Adipose tissue (tissue), 3 donors: ENCODE results near the gene CCDC174. TPM values are rescaled to one million over a fixed set of nuclear protein-coding genes. Genes with fewer than 3 reads are reported as not detected.
"Not testable (repeated sequence)": the region's sequence is repeated elsewhere in the genome, so short reads cannot be mapped to it uniquely, and the experiment has no call there.

Experiments
- H3K27ac ChIP-seq: one replicate; pipeline ENCODE4 v1.5.1; 2013; ENCODE audit warnings: low read depth, low read length
- WGBS, 3 donors: extraction: QIAGEN DNeasy Blood & Tissue Kit; methylation state at CpG; one replicate each; pipeline ENCODE4 v1.1.7; 2013; 5-methylcytosine and 5-hydroxymethylcytosine counted together
- polyA plus RNA-seq, 3 donors: library from polyadenylated mRNA; stranded (reverse); fragments of 200-250 nt; gene quantifications; one replicate each; pipeline ENCODE4 v1.2.3, GENCODE V29; 2013
- donor health status: healthy with polysubstance abuse.
- donor health status: Bipolar disorder and iron deficiency.
- donor health status: healthy.

Gene CCDC174
- polyA plus RNA-seq, 3 donors, result 9.4 to 10.7 (median 10.3) TPM

DNA sequence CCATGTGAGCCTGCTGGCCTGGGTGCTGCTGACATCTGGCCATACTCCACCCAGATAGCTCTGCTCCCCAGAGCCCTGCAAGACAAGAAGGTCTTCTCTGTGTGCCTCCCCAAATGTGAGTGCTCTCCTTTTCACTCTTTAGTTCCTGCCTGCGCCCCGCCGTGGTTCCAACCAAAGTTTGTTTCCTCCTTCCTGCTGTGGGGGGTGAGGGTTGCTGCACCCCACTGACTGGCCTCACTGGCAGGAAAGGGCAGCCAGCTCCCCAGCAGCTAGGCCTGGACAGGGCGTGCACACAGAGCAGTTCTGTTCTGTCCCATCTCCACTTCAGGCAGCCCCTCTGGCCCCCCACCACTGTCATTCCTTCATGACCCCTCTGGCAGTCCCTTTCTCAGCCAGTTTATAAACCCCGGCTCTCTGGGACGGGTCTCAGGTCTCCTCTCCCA lies 5.4 kb upstream of the CCDC174 start:
- WGBS, 3 donors, result 72 to 89% (median 72%) methylated on average over 6 of the region's 6 CpGs
- no peak overlapping the region for H3K27ac ChIP-seq

DNA sequence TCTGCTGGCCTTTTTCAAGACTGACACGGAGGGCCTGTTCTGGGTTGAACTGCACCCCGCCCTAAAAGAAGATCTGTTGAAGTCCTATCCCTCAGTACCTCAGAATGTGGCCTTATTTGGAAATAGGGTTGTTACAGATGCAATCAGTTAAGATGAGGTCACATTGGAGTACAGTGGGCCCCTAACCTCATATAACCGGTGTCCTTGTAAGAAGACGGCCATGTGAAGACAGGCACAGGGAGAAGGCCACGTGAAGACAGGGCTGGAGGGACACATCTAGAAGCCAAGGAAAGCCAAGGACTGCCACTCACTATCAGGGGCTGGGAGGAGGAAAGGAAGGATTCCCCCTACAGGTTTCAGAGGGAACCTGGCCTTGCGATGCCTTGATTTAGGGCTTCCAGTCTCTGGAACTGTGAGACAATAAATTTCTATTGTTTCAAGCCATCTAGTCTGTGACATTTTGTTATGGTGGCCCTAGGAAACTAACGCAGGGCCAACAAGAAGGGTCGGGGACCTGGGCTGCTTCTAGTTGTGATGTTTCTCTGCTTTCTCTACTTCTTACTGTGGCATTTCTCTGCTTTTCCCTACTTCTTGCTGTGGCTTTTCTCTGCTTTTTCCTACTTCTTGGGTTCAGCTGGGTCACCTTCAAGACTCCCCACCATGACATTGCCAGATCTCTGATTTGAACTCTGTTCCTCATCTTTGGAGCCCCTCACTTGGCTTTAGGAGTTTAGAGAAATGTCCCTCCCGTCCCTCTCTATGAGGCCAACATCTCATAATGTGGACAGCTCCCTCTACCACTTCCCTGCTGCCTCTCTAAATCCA lies 4.8 kb upstream of the CCDC174 start:
- WGBS, 3 donors, result 76 to 92% (median 78%) methylated on average over 9 of the region's 9 CpGs
- H3K27ac ChIP-seq, result no peak overlapping the region

DNA sequence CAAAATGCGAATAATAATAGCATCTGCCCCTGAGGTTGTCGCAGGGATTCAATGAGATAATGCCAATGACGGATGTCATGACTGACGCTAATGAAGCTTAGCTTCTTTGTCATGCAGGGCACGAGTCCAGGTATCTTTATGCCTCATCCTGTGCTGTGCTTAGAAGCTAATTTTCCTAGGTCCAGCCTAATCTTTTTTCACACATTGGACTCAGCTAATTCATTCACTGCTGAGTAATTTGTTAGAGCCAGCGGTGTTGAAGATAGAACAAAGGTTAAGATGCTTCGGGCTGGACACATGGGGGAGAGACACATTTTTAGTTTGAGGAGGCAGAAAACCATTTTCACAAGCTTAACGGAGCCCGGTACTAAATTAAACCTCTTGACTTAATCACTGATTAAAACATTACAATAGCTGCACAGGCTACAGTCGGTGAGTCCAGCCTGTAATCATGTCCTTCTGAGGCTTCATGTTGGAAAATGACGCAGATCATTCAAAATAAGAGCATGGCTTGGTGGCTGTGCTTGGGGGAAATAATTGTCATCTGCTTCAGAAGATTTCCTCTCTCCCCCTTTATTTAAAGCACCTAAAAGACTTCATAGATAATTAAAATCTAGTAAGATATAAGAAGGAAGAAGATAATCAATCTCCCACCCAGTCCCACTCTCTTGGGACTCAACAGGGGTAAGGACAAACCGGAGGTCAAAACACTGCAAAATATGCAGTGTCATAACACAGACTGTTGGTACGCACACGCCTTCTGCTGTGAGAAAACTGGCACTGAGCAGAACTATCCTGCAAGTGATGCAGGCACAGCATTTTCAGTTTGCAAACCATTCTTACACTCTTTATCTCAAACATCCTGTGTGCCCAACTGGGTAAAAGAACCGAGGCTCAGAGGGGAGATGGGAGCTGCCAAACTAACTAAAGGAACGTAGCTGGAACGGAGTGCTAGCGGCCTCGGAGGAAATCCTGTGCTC lies 3.3 kb upstream of the CCDC174 start:
- no peak overlapping the region for H3K27ac ChIP-seq
- WGBS, 3 donors, result 58 to 61% (median 60%) methylated on average over 19 of the region's 19 CpGs

GRCh38 chr3:14649466-14649865 lies 2.1 kb upstream of the CCDC174 start:
- WGBS, 3 donors, result 31 to 95% (median 95%) methylated on average over 2 of the region's 2 CpGs

DNA sequence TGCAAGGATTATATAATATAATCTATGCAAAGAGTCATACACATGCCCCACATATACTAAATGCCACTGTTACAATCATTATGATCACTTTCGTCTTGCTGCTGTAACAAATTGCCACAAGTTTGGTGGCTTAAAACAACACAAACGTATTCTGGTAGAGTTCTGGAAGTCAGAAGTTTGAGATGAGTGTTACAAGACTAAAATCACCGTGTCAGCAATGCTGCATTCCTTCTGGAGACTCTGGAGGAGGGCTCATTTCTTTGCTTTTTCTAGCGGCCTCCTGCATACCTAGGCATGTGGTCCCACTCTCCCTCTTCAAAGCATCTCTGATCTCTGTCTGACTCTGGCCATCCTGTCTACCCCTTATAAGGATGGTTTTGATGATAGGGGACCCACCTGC lies 1.4 kb upstream of the CCDC174 start:
- H3K27ac ChIP-seq, result no peak overlapping the region
- WGBS, 3 donors, result 87 to 95% (median 91%) methylated on average over 4 of the region's 4 CpGs

More at GRCh38 chr3:14649466-14649865, 2.1 kb upstream of the CCDC174 start:
- no peak overlapping the region for H3K27ac ChIP-seq

GRCh38 chr3:14652360-14652907 lies 872 bp downstream of the CCDC174 start:
- 82 to 86% (median 84%) methylated on average over 19 to 21 of the region's 21 CpGs for WGBS, 3 donors

DNA sequence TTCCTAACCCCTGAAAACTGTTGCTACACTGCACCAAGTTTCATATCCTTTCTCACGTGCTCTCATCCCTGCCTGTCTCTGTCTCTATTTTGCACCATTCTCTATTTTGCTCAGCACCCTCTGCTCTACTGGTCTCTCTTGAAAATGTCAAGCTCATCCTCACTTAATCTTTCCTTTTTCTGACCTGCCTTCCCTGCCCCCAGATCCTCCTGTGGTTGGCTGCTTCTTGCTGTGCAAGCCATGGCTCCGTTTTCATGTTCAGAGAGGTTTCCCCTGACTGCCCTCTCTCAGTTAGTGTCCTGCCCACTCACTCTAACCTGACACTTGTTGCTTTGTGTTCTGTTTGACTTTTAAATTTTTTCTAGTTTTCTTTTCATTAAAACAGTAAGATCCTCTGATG lies 6.0 kb downstream of the CCDC174 start:
- no peak overlapping the region for H3K27ac ChIP-seq
- 75 to 86% (median 84%) methylated on average over 2 of the region's 2 CpGs for WGBS, 3 donors

More at GRCh38 chr3:14652360-14652907, 872 bp downstream of the CCDC174 start:
- not testable (repeated sequence) for H3K27ac ChIP-seq

DNA sequence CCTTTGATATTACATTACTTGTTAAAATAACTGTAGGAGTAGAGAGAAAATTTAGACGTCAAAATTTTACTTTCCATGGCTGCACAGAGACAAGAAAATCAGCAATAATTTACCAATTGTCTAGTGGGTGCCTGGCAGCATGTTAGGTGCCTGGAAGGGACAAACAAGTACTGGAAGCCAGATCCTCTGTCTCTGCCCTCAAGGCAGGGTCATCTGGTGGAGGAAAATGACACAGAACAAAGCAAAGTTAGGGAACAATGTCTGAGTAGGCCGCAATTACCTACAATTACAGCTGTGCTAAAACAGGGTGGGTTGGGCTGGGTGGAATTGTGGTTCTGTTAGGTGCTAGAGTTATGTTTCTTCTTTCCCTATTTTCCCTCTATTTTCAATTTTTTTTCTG lies 7.4 kb downstream of the CCDC174 start:
- no peak overlapping the region for H3K27ac ChIP-seq
- 88 to 97% (median 89%) methylated on average over 2 of the region's 2 CpGs for WGBS, 3 donors

DNA sequence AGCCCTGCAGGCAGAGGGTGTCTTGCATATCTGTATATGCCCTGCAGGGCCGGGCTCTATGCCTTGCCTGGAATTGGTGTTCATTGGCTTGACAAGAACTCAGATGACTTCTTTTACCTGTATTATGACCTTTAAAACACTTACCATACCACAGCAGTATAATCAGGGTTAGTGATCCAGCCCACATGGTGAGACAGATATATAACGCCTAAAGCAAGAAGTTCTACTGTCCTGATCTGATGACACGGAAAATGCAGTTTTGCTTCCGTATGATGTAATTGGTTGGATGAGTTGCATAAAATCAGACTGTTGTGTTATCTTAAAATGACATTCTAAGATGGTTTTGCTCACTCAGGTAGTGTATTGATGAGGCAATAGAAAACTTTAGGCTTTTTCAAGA lies 9.4 kb downstream of the CCDC174 start:
- WGBS, 3 donors, result 66 to 83% (median 74%) methylated on average over 4 of the region's 4 CpGs
- no peak overlapping the region for H3K27ac ChIP-seq

- H3K27ac ChIP-seq, result no peak overlapping the region
- whole genome bisulfite sequencing, 3 donors, result 68 to 90% (median 89%) methylated on average over 5 of the region's 5 CpGs
These were observed 12.0 kb downstream of the CCDC174 start for GRCh38 chr3:14663396-14664135.

- H3K27ac ChIP-seq, result no peak overlapping the region
- 46 to 89% (median 85%) methylated on average over 3 of the region's 3 CpGs for WGBS, 3 donors
These were observed 12.6 kb downstream of the CCDC174 start for GRCh38 chr3:14664170-14664569.

DNA sequence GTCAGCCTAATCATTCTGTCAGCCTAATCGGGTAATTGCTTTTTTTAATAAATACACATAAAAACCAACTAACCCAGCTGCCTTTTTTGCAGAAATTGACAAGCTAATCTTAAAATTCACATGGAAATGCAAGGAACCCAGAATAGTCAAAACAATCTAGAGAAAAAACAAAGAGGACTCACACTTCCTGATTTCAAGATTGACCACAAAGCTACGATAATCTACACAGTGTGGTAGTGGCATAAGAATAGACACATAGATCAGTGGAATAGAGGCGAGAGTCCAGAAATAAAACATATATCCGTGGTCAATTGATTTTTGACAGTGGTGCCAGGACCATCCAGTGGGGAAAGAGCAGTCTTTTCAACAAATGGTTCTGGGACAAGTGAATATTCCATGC lies 21.0 kb downstream of the CCDC174 start:
- no peak overlapping the region for H3K27ac ChIP-seq
- WGBS, 3 donors, result 77 to 79% (median 78%) methylated on average over 4 of the region's 4 CpGs

- 76 to 82% (median 77%) methylated on average over 7 of the region's 7 CpGs for WGBS, 3 donors
- H3K27ac ChIP-seq, result no peak within 1 kb of the TSS
These were observed 23.3 kb downstream of the CCDC174 start, which contains the start of gene C3orf20 for GRCh38 chr3:14674841-14675240. Gene C3orf20 (plus strand): TSS chr3:14675141. CDS start chr3:14682714, 7,573 bp downstream.

DNA sequence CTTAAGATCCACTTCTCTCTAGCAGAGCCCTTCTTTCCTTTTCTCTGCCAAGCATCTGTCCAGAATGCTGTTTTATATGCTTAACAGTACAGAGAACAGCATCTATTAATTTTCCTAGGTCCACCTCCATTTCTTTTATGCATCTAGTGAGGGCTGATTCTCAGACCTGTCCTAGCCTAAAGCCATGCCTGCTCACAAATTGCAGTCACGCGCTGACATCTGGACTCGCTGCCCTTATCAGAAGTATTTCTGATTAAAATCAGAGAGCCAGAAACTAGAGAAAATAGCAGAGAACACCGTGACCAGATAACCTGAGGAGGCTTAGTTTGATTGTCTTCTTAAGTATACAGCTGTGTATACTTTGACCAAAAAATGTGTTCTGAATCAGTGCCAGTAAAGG lies 25.3 kb downstream of the CCDC174 start:
- H3K27ac ChIP-seq, result no peak overlapping the region
- 65 to 90% (median 86%) methylated on average over 4 of the region's 4 CpGs for WGBS, 3 donors

- H3K27ac ChIP-seq, result no peak overlapping the region
- 41 to 77% (median 72%) methylated on average over 7 of the region's 7 CpGs for WGBS, 3 donors
These were observed 26.5 kb downstream of the CCDC174 start for GRCh38 chr3:14678015-14678503.

DNA sequence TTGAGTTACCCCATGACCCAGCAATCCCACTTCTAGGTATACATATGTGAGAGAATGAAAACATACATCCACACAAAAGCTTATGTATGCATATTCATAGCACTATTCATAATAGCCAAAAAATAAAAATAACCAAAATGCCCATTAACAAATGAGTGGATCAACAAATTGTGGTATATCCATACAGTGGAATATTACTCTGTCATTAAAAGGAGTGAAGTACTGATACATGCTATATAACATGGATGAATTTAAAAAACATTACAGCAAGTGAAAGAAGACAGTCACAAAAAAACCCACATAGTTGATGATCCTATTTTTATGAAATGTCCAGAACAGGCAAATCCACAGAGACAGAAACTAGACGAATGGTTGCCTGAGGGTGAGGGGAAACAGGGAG lies 28.6 kb downstream of the CCDC174 start:
- no peak overlapping the region for H3K27ac ChIP-seq
- WGBS, 3 donors, result 87 to 96% (median 88%) methylated on average over 1 of the region's 1 CpG

GRCh38 chr3:14680716-14681115 lies 29.2 kb downstream of the CCDC174 start:
- WGBS, 3 donors, result 39 to 68% (median 51%) methylated on average over 2 of the region's 2 CpGs
- no peak overlapping the region for H3K27ac ChIP-seq

DNA sequence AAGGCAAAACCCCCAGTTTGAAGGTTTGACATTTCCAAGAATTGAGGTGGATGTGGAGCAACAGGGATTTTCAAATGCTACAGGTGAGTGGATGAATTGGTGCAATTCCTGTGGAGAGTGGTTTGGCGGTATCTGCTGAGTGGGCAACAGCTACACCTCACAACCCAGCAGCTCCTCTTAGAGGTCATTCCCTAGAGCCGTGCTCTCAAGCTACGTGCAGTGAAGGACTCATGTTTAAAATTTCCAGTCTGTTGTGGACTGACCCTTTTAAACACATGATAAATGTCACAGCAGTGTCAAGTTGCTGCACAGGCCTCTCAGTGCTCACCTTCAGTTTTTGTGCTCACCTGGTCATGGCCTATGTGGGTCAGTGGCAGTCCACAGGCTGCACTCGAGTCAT lies 32.9 kb downstream of the CCDC174 start:
- WGBS, 3 donors, result 95 to 96% (median 95%) methylated on average over 4 of the region's 4 CpGs

More for the DNA sequence above, 32.9 kb downstream of the CCDC174 start:
- H3K27ac ChIP-seq, result no peak overlapping the region
